H1 (cell line): ENCODE measurements around the gene GBP2. TPM values are rescaled to one million over a fixed set of nuclear protein-coding genes. Genes with fewer than 3 reads are reported as not detected.

Experiments used
- CTCF ChIA-PET: fragments of 300-600 bp; sonication (Branson Sonifier 250); formaldehyde crosslinking; loops from one replicate; lab custom pipeline; 2021; ENCODE audit not compliant: partially characterized antibody; lab: Charles Lee
- POLR2A ChIA-PET: fragments of 300-600 bp; sonication (Branson Sonifier 250); formaldehyde crosslinking; loops from one replicate; lab custom pipeline; 2021; ENCODE audit warnings: inconsistent platforms; ENCODE audit not compliant: partially characterized antibody; lab: Charles Lee
- DNase-seq, 2 experiments: peaks; one replicate each; pipeline versions ENCODE4 v3.0.0 to v3.0.0-alpha.2; 2010 to 2022; ENCODE audit warnings: low spot score in 2 of 2, low read depth in 1 of 2, mixed read lengths in 1 of 2
- FAIRE-seq: peaks from 2 replicates; lab custom pipeline; 2011; peaks lifted over from hg19 to GRCh38; lab: Jason Lieb, UNC
- H2AFZ ChIP-seq: 2 replicates; pipeline ENCODE4 v1.8.1; 2012; ENCODE audit warnings: low read length, inconsistent platforms
- H2AK5ac ChIP-seq: 2 replicates; pipeline ENCODE4 v1.6.1; 2013; ENCODE audit warnings: low read depth, low read length
- H2BK120ac ChIP-seq: replicated peaks from 2 replicates; pipeline ENCODE3; 2013; ENCODE audit warnings: low read depth, low read length, inconsistent platforms
- H2BK12ac ChIP-seq: 2 replicates; pipeline ENCODE4 v1.6.1; 2013; ENCODE audit warnings: low read depth, low read length
- H2BK15ac ChIP-seq: 2 replicates; pipeline ENCODE4 v1.6.1; 2013; ENCODE audit warnings: low read length
- H2BK20ac ChIP-seq: 2 replicates; pipeline ENCODE4 v1.6.1; 2013; ENCODE audit warnings: low read length
- H2BK5ac ChIP-seq: 2 replicates; pipeline ENCODE4 v1.6.1; 2013; ENCODE audit warnings: low read depth, low read length
- H3K14ac ChIP-seq: 2 replicates; pipeline ENCODE4 v1.6.1; 2013; ENCODE audit warnings: inconsistent platforms; ENCODE audit not compliant: insufficient read length
- H3K18ac ChIP-seq: 2 replicates; pipeline ENCODE4 v1.6.1; 2013; ENCODE audit warnings: low read length; ENCODE audit errors: extremely low read depth
- H3K23ac ChIP-seq: 2 replicates; pipeline ENCODE4 v1.6.1; 2013; ENCODE audit warnings: inconsistent platforms; ENCODE audit not compliant: insufficient read length
- H3K23me2 ChIP-seq: 2 replicates; pipeline ENCODE4 v1.6.1; 2013; ENCODE audit warnings: low read depth, low read length
- H3K27ac ChIP-seq: 2 replicates; pipeline ENCODE4 v1.6.1; 2011; ENCODE audit warnings: low read depth, low read length, inconsistent platforms
- H3K27me3 ChIP-seq, 4 experiments: replicated peaks in 1 of 4; 1 replicate in 1 of 4; 2 replicates in 3 of 4; pipeline versions ENCODE4 v1.6.1 to v1.8.1; 2011 to 2013; ENCODE audit warnings: low read length in 3 of 4, mild to moderate bottlenecking in 3 of 4, inconsistent platforms in 2 of 4, mixed read lengths in 2 of 4, moderate library complexity in 1 of 4; ENCODE audit not compliant: control insufficient read depth in 3 of 4, insufficient read depth in 3 of 4; ENCODE audit errors: extremely low read depth in 1 of 4
- H3K36me3 ChIP-seq, 4 experiments: 2 replicates each; pipeline versions ENCODE4 v1.6.1 to v1.8.1; 2011 to 2013; ENCODE audit warnings: mild to moderate bottlenecking in 4 of 4, low read length in 3 of 4, moderate library complexity in 2 of 4, control low read depth in 1 of 4, inconsistent platforms in 1 of 4; ENCODE audit not compliant: insufficient read depth in 4 of 4, control insufficient read depth in 2 of 4
- H3K4ac ChIP-seq: replicated peaks from 2 replicates; pipeline ENCODE3; 2013; ENCODE audit warnings: low read length, low read depth, mixed read lengths, inconsistent platforms; ENCODE audit not compliant: insufficient read length
- H3K4me1 ChIP-seq, 4 experiments: replicated peaks in 1 of 4; 1 replicate in 1 of 4; 2 replicates in 3 of 4; pipeline versions ENCODE4 v1.6.1 to v1.8.1; 2011 to 2013; ENCODE audit warnings: low read length in 3 of 4, inconsistent platforms in 2 of 4, mixed read lengths in 1 of 4; ENCODE audit not compliant: insufficient read depth in 4 of 4, control insufficient read depth in 3 of 4
- H3K4me2 ChIP-seq, 2 experiments: 2 replicates each; pipeline versions ENCODE4 v1.6.1 to v1.8.1; 2011 to 2013; ENCODE audit warnings: low read depth in 2 of 2, low read length in 2 of 2, control low read depth in 1 of 2, inconsistent platforms in 1 of 2, mild to moderate bottlenecking in 1 of 2; ENCODE audit not compliant: insufficient read depth in 1 of 2
- H3K4me3 ChIP-seq, 4 experiments: fragments of 200-600, 300-600 bp in 1 of 4; sonication (generic), shearing (Covaris generic), sonication (Bioruptor Twin) in 1 of 4; 2 replicates each; pipeline versions ENCODE4 v1.5.1 to v1.8.1; 2011 to 2016; ENCODE audit warnings: low read length in 4 of 4, low read depth in 3 of 4, control low read depth in 2 of 4, inconsistent platforms in 2 of 4, mild to moderate bottlenecking in 2 of 4, mixed read lengths in 1 of 4, moderate library complexity in 1 of 4; ENCODE audit not compliant: insufficient read depth in 2 of 4; ENCODE audit errors: extremely low read depth in 1 of 4
- H3K56ac ChIP-seq: replicated peaks from 2 replicates; pipeline ENCODE3; 2013; ENCODE audit warnings: low read depth, mild to moderate bottlenecking, mixed read lengths, low read length, inconsistent platforms; ENCODE audit not compliant: insufficient read length
- H3K79me1 ChIP-seq: 2 replicates; pipeline ENCODE4 v1.6.1; 2013; ENCODE audit warnings: low read depth, low read length, control low read depth
- H3K79me2 ChIP-seq, 2 experiments: 2 replicates each; pipeline versions ENCODE4 v1.6.1 to v1.8.1; 2012 to 2013; ENCODE audit warnings: low read length in 2 of 2, mild to moderate bottlenecking in 2 of 2, inconsistent platforms in 1 of 2; ENCODE audit not compliant: insufficient read depth in 2 of 2, control insufficient read depth in 1 of 2
- H3K9ac ChIP-seq, 4 experiments: replicated peaks in 1 of 4; 1 replicate in 1 of 4; 2 replicates in 3 of 4; pipeline versions ENCODE4 v1.6.1 to v1.8.1; 2011 to 2013; ENCODE audit warnings: low read depth in 3 of 4, low read length in 3 of 4, control low read depth in 2 of 4, mild to moderate bottlenecking in 2 of 4, moderate library complexity in 2 of 4, inconsistent platforms in 1 of 4; ENCODE audit errors: extremely low read depth in 1 of 4
- H3K9me3 ChIP-seq, 2 experiments: 2 replicates each; pipeline versions ENCODE4 v1.6.1 to v1.8.1; 2012 to 2013; ENCODE audit warnings: mild to moderate bottlenecking in 2 of 2, moderate library complexity in 2 of 2, control low read depth in 1 of 2, inconsistent platforms in 1 of 2, low read depth in 1 of 2, low read length in 1 of 2, mixed read lengths in 1 of 2; ENCODE audit not compliant: insufficient read depth in 2 of 2
- H4K20me1 ChIP-seq, 2 experiments: replicated peaks in 1 of 2; 2 replicates each; pipeline versions ENCODE3 to v1.8.1; 2011 to 2013; ENCODE audit warnings: inconsistent platforms in 2 of 2, low read length in 2 of 2, mild to moderate bottlenecking in 1 of 2; ENCODE audit not compliant: insufficient read depth in 2 of 2, control insufficient read depth in 1 of 2
- H4K5ac ChIP-seq: 2 replicates; pipeline ENCODE4 v1.6.1; 2013; ENCODE audit warnings: low read length, low read depth, mixed read lengths, inconsistent platforms; ENCODE audit not compliant: insufficient read length
- H4K8ac ChIP-seq: 2 replicates; pipeline ENCODE4 v1.8.0; 2013; ENCODE audit warnings: mild to moderate bottlenecking, moderate library complexity, low read length, inconsistent platforms; ENCODE audit not compliant: insufficient read depth; ENCODE audit errors: extremely low read depth
- H4K91ac ChIP-seq: replicated peaks from 2 replicates; pipeline ENCODE3; 2013; ENCODE audit warnings: low read length, mixed read lengths, inconsistent platforms; ENCODE audit not compliant: insufficient read length
- BACH1 ChIP-seq: IDR thresholded peaks from 2 replicates; pipeline ENCODE4 v1.6.1; 2012; ENCODE audit warnings: low read length, improper control_type of control experiment
- CBX5 ChIP-seq: fragments of 300-800, 300-1000 bp; sonication (generic); IDR thresholded peaks from 2 replicates; pipeline ENCODE4 v1.7.1; 2016; ENCODE audit warnings: antibody characterized with exemption, low read length, low read depth
- MAFK ChIP-seq: IDR thresholded peaks from 2 replicates; pipeline ENCODE4 v1.6.1; 2012; ENCODE audit warnings: low read depth, mild to moderate bottlenecking, improper control_type of control experiment, low read length
- NANOG ChIP-seq: IDR thresholded peaks from 2 replicates; pipeline ENCODE4 v1.6.1; 2011; ENCODE audit warnings: low read length, low read depth, mild to moderate bottlenecking, inconsistent platforms; ENCODE audit not compliant: insufficient read depth, poor library complexity, severe bottlenecking
- NRF1 ChIP-seq: IDR thresholded peaks from 2 replicates; pipeline ENCODE4 v1.6.1; 2011; ENCODE audit warnings: mild to moderate bottlenecking, low read depth, low read length, improper control_type of control experiment
- RAD21 ChIP-seq, 2 experiments: IDR thresholded peaks in 1 of 2; conservative IDR thresholded peaks in 1 of 2; 2 replicates each; pipeline ENCODE4 v1.6.1; 2011; ENCODE audit warnings: low read depth in 2 of 2, low read length in 2 of 2, improper control_type of control experiment in 1 of 2, inconsistent platforms in 1 of 2, mild to moderate bottlenecking in 1 of 2, moderate library complexity in 1 of 2
- TBP ChIP-seq: IDR thresholded peaks from 2 replicates; pipeline ENCODE4 v1.6.1; 2011; ENCODE audit warnings: low read depth, low read length, improper control_type of control experiment
- YY1 ChIP-seq: IDR thresholded peaks from 2 replicates; pipeline ENCODE4 v1.6.1; 2011; ENCODE audit warnings: low read depth, mild to moderate bottlenecking, low read length
- WGBS, 2 experiments: shearing (Covaris generic) in 1 of 2; methylation state at CpG; one replicate each; pipeline versions ENCODE4 v1.1.6 to v1.1.7; 2013 to 2015; ENCODE audit warnings: low lambda C conversion rate in 2 of 2, mixed read lengths in 2 of 2, inconsistent platforms in 1 of 2, low coverage in 1 of 2, missing lambda C conversion rate in 1 of 2; ENCODE audit not compliant: insufficient replicate concordance in 2 of 2, insufficient coverage in 1 of 2, insufficient read length in 1 of 2; ENCODE audit errors: extremely low coverage in 1 of 2, missing lambda C conversion rate in 1 of 2; 5-methylcytosine and 5-hydroxymethylcytosine counted together
- polyA plus RNA-seq, 7 experiments: library from polyadenylated mRNA; depleted of rRNA in 3 of 7; stranded (reverse) in 5 of 7; unstranded in 2 of 7; fragments of >200 nt in 5 of 7; fragments of 200-250 nt in 2 of 7; gene quantifications; 1 replicate in 5 of 7; 2 replicates in 1 of 7; 4 replicates in 1 of 7; pipeline versions ENCODE4 v1.2.1 to v1.2.3, GENCODE V29; 2011 to 2013; ENCODE audit warnings: missing spikeins in 2 of 7, mixed read lengths in 2 of 7
- total RNA-seq: library from RNA; stranded (reverse); fragmentation: NEBNext Ultra II Directional; extraction: Animal tissue kit (Norgen Biotek cat#: 25700); gene quantifications from 2 replicates; pipeline ENCODE4 v1.2.1, GENCODE V29; 2021

GBP2 gene
- total and polyA plus RNA-seq, 2 of the 8 experiments (the other 6 are each of a cell fraction or from before 2014, with no cell fraction given) = not detected

- Histone ChIP-seq H3K4me2 (no peak overlapping the region), H3K18ac (no peak overlapping the region), H3K56ac (no peak overlapping the region), H3K79me2 (no peaks in the 10 kb centered on the region), H3K36me3 (no peaks in the 10 kb centered on the region), H3K23ac (no peak overlapping the region), H3K4ac (no peak overlapping the region), H2AFZ (no peak overlapping the region), H3K9me3 (no peaks in the 10 kb centered on the region), H4K5ac (no peak overlapping the region), H3K14ac (no peak overlapping the region), H3K9ac (no peak overlapping the region), H2BK15ac (no peak overlapping the region), H4K20me1 (no peaks in the 10 kb centered on the region), H2BK120ac (no peak overlapping the region), H3K4me1 (peaks cover 0 to 2% (median 0%) of the 10 kb centered on the region in 4 experiments; a peak in 1 of 7 replicates), H2BK12ac (no peak overlapping the region), H4K91ac (no peak overlapping the region), H3K27ac (no peak overlapping the region), H2BK5ac (no peak overlapping the region), H3K27me3 (no peaks in the 10 kb centered on the region), H2AK5ac (no peak overlapping the region), H3K23me2 (no peaks in the 10 kb centered on the region), H3K4me3 (no peak overlapping the region), H2BK20ac (no peak overlapping the region), H4K8ac (0 out of 2 replicates have a peak overlapping the region, but pooled peaks have one; percentile 28), H3K79me1 (no peaks in the 10 kb centered on the region)
- WGBS, 2 experiments = 91% methylated on average over 13 of the region's 17 CpGs; no CpG with 5 or more reads in 1 of the 2 experiments
- no peak for FAIRE-seq
- DNase-seq = no peak
- TF ChIP-seq MAFK = peak; percentile 53; the same call in 1 of the 2 replicates
- TF ChIP-seq CBX5 = no peak
- TF ChIP-seq TBP = no peak
- TF ChIP-seq NANOG = no peak
- no peak for TF ChIP-seq NRF1
- TF ChIP-seq RAD21 (IDR thresholded peaks at IDR 0.05 in 1 of 2, conservative IDR thresholded peaks at IDR 0.05 in 1 of 2; ENCODE audit: low read depth in 2 of 2, low read length in 2 of 2) = no peak
- no peak for TF ChIP-seq YY1
- TF ChIP-seq BACH1 = peak; percentile 81
- ChIA-PET POLR2A (no interaction called here), CTCF (no interaction called here)
Observed at GRCh38 chr1:89104687-89105086, 21.2 kb downstream of the GBP2 start.
